Effector memory CD4-positive, alpha-beta T cell (primary cell): Measurements from ENCODE around the gene SLC25A47.
"Not testable (repeated sequence)": the region's sequence is repeated elsewhere in the genome, so short reads cannot be mapped to it uniquely, and the experiment has no call there.

Experiments used
- DNase-seq, 3 donors: peaks; one replicate each; pipeline ENCODE4 v3.0.0-alpha.2; 2020
- H3K27ac ChIP-seq: 2 replicates; pipeline ENCODE4 v1.7.0; 2013; ENCODE audit warnings: mild to moderate bottlenecking, low read length, moderate library complexity; ENCODE audit not compliant: insufficient read depth, poor library complexity, severe bottlenecking
- H3K27me3 ChIP-seq: replicated peaks from 2 replicates; pipeline ENCODE4 v1.7.0; 2013; ENCODE audit warnings: mild to moderate bottlenecking, low read length; ENCODE audit not compliant: insufficient read depth, control insufficient read depth, poor library complexity, severe bottlenecking
- H3K36me3 ChIP-seq: 2 replicates; pipeline ENCODE4 v1.7.0; 2013; ENCODE audit warnings: mild to moderate bottlenecking, low read length, moderate library complexity; ENCODE audit not compliant: control insufficient read depth, insufficient read depth
- H3K4me1 ChIP-seq: 2 replicates; pipeline ENCODE4 v1.7.0; 2013; ENCODE audit warnings: low read length, mild to moderate bottlenecking; ENCODE audit not compliant: control insufficient read depth, insufficient read depth, poor library complexity, severe bottlenecking
- H3K4me3 ChIP-seq: 2 replicates; pipeline ENCODE4 v1.7.0; 2013; ENCODE audit warnings: low read length, low read depth, mild to moderate bottlenecking; ENCODE audit not compliant: insufficient read depth, poor library complexity, severe bottlenecking
- H3K9me3 ChIP-seq: 2 replicates; pipeline ENCODE4 v1.7.0; 2013; ENCODE audit warnings: mild to moderate bottlenecking, low read length, moderate library complexity; ENCODE audit not compliant: control insufficient read depth

Gene SLC25A47

DNA sequence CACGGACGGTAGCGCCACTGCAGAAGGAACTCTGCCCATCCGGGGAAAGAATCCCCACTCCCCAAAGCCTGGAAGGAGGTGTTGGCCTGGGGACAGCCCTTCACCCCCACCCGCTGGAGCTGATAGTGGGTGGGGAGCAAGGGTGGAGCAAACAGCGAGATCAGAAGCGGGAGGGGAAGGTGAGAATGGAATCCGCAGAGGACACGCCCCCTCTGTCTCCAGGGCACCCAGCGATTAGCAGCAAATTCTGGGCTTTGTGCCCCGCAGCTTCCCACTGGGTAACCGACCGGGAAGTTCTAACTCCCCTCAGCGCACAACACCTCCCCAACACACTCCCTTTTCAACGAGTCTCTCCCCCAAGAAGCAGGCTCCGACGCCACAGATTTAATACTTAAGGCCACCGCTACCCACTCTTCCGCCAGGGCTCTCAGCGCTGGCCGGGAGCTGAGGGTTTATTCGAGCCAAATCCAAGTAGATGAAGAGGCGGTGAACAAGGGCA is 18.3 kb upstream of the SLC25A47 start:
- peak overlapping the region; percentile 82 for H3K4me3 ChIP-seq
- no peak overlapping the region for H3K27ac ChIP-seq
- H3K27me3 ChIP-seq = no peaks in the 10 kb centered on the region
- no peaks in the 10 kb centered on the region for H3K36me3 ChIP-seq
- peaks cover 19% of the 10 kb centered on the region for H3K4me1 ChIP-seq
- no peaks in the 10 kb centered on the region for H3K9me3 ChIP-seq
- peak in 1 of 3 donors; percentile 5 for DNase-seq

DNA sequence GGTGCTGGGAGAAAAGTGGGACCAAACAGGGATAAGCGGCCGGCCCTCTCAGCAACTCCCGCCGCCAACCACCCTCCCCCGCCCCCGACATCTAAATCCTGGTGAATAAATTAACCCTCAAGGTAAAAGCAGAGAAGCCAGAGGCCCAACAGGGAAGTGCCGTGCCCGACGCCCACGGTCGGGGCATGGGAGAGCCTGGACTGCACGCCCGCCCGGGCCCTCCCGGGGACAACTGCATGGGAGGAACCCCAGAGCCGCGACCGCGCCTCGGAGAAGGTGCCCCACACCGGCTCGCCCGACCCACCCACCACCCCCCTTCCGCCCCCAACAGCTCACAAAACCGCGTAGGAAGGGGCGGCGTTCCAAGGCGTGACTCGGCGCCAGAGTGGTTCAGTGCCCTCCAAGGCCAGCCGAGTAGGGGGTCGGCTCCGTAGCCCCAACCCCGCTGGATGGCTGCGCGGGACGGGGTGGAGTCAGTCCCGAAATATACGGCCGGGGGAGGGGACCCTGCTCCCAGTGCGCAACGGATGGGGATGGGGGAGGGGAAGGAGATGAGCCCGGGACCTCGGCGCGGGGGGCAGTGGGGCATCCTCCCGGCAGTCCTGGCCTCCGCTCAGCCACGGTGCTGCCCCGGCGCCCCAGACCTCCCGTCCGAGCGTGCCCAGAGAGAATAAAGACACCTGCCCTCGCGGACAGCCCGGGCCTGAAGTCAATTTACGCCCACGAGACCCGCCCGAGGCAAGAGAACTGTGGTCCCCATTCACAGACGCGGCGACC is 17.6 kb upstream of the SLC25A47 start:
- Histone ChIP-seq H3K36me3 (no peaks in the 10 kb centered on the region), H3K27ac (peak overlapping the region; percentile 53)
- peak; percentile 11 to 49 (median 42) for DNase-seq

DNA sequence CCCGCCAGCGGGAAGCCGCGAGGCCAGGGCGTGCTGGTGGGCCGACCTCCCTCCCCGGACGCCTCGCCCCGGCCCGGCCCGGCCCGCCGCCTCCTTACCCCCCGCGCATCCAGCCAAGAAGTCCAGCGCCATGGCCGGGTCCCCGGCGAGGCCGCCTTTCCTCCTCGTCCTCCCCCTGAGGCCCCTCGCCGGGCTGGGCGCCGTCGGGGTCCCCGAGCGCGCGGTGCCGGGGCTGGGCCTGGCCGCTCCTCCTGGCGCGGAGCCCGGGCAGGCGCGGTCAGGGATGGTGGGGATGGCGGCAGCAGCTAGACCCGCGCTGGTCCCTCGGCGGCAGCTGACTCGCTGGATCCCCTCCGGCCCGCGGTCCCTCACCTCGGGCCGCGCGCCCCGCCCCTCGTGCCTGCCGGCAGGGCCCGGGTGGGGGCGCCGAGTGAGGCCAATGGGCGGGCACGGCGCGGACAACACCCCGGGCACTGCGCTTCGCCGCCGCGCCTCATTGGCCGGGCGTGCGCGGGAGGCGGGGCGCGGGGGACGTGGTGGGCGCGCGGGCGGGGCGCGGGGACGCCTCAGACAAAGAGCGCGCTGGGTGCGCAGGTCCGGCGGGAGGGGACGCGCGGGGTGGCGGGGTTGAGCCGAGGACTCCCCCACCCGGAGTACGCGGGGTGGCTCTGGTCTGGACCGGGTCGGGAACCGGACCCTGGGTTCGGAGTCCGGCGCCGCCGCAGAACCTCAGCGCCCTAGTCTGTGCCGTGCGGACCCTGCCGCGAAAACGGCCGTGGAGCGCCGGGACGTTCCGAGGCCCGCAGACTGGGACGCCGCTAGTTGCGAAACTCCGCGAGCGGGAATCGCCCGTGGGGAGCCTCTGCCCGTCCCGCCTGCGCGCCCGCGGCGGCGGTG is 16.8 kb upstream of the SLC25A47 start, which contains the start of gene SLC25A29:
SLC25A29 (minus strand) TSS at position 344 of the 897 bp plus-strand sequence; CDS start at position 132, 212 bp downstream.
- no peaks in the 10 kb centered on the region for H3K36me3 ChIP-seq
- H3K27me3 ChIP-seq = no peaks in the 10 kb centered on the region
- no peaks in the 10 kb centered on the region for H3K9me3 ChIP-seq
- H3K4me3 ChIP-seq = peak within 1 kb of the TSS; percentile 82
- H3K4me1 ChIP-seq = peaks cover 19% of the 10 kb centered on the region
- H3K27ac ChIP-seq = peak within 1 kb of the TSS; percentile 53
- DNase-seq = peak; percentile 49 to 61 (median 51)

More for the DNA sequence above, 17.6 kb upstream of the SLC25A47 start:
- Histone ChIP-seq H3K4me1 (peaks cover 19% of the 10 kb centered on the region), H3K27me3 (no peaks in the 10 kb centered on the region), H3K9me3 (no peaks in the 10 kb centered on the region), H3K4me3 (peak overlapping the region; percentile 82)

DNA sequence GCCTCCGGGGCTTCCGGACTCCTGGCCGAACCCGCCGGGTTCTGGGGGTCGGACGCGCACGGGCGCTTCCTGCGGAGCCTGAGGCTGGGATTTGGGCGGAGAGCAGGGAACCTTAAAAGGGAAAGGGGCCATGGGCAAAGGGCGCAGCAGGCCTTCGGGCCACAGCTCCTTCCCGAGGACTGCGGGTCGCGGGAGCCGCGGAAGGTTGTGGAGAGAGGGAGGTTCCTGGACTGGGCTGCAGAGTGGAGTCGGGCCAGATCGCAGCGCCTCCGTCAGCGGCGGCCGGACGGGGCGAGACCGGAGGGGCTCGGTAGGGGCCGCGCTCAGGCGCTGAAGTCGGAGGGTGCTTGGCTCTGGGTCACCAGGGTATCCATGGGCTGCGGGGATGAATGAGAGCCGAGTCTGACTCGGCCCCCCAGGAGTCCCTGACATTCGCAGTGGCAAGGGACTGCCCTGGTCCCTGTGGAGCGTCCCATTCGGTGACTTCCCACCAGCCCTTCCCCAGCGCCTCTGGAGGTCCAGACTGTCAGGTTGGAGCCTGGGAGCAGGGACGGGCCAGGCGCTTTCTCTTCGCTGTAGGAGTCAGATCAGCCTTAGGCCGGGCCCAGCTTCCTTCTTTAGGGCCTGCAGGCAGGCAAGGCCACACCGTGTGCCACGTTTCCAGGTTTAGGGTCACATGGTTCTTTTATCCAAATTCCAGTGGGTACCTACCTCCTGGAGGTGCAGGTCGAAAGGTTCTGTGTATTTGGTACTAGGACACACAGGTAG is 16.0 kb upstream of the SLC25A47 start:
- H3K4me3 ChIP-seq = peak overlapping the region; percentile 82
- H3K36me3 ChIP-seq = no peaks in the 10 kb centered on the region
- no peak for DNase-seq
- H3K9me3 ChIP-seq = no peaks in the 10 kb centered on the region
- H3K4me1 ChIP-seq = peaks cover 19% of the 10 kb centered on the region
- no peak overlapping the region for H3K27ac ChIP-seq
- H3K27me3 ChIP-seq = no peaks in the 10 kb centered on the region

DNA sequence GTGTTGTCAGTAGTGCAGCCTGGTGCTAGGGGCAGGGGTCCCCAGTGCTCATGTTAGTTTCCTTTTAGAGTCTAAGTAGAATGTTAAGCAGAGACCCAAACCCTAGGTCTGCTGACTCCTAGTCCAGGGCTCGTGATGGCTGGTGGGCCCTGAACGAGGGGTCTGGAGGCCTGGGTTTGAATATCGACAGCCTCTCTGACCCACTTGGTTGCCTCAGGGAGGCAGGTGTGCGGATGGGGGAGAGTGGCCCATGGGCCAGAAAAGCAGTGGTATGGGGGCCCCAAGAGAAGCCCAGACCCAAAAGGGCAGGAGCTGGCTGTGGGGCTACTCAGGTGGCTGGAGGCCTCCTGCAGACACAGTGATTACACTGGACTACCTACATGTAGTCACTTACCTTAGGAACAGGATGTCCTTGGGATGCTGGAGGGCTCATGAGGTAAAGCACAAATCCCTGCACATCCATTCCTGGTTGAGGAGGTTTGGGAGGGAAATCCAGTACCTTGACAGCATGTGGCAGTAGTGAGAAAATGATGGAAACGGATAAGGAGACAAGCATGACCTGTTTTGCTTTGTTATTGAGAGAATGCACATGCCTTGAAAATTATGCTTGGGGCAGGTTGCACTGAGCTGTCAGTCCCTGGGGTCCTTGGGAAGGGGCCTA is 15.2 kb upstream of the SLC25A47 start:
- Histone ChIP-seq H3K9me3 (no peaks in the 10 kb centered on the region), H3K36me3 (no peaks in the 10 kb centered on the region), H3K4me3 (no peak overlapping the region), H3K27ac (no peak overlapping the region), H3K27me3 (no peaks in the 10 kb centered on the region), H3K4me1 (peaks cover 19% of the 10 kb centered on the region)
- no peak for DNase-seq

DNA sequence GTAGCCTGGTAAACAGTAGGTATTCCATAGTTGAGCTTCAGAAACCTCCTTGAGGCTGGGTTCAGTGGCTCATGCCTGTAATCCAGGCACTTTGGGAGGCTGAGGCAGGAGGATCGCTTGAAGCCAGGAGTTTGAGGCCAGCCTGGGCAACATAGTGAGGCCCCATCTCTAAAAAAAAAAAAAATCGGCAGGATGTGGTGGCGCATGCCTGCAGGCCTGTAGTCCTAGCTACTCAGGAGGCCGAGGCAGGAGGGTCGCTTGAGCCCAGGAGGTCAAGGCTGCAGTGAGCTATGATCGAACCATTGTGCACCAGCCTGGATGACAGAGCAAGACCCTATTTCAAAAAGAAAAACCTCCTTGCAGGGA is 14.7 kb upstream of the SLC25A47 start:
- not testable (repeated sequence) for H3K27ac ChIP-seq, H3K27me3 ChIP-seq, H3K9me3 ChIP-seq, H3K36me3 ChIP-seq, DNase-seq, H3K4me3 ChIP-seq
- peaks cover 19% of the 10 kb centered on the region for H3K4me1 ChIP-seq

DNA sequence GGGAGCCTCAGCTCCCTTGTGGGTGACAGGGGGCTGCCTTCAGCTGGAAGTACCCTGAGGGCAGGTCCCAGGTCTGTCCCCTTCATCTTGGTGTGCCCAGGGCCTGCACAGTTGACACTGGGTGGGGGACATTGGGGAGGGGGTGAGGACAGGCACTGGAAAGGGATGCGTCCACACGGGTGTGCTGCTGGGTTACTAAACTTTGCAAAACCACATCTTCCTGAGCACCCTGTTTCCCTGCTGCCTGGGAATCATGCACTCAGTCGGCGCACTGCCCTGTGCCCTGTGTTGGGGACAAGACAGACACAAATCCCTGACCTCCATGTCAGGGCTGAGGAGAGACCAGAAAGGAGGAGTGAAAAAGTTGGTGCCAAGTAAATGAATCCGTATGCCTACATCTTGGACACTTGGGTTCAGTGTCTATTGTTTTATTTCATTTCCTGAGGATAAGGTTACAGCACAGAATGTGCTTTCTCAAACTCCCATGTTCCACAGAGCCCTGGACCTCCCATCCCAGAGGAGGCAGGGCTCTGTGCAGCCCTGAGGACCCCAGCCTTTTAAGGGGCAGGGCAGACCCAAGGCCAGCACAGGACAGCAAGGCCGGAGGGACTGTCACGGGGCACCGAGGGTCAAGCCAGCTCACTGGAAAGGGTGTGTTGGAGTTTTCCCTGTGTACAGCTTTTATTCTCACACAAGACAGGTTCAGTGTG is 14.0 kb upstream of the SLC25A47 start:
- Histone ChIP-seq H3K9me3 (no peaks in the 10 kb centered on the region), H3K36me3 (no peaks in the 10 kb centered on the region), H3K27ac (no peak overlapping the region), H3K4me1 (peaks cover 19% of the 10 kb centered on the region), H3K27me3 (no peaks in the 10 kb centered on the region), H3K4me3 (no peak overlapping the region)
- no peak for DNase-seq

DNA sequence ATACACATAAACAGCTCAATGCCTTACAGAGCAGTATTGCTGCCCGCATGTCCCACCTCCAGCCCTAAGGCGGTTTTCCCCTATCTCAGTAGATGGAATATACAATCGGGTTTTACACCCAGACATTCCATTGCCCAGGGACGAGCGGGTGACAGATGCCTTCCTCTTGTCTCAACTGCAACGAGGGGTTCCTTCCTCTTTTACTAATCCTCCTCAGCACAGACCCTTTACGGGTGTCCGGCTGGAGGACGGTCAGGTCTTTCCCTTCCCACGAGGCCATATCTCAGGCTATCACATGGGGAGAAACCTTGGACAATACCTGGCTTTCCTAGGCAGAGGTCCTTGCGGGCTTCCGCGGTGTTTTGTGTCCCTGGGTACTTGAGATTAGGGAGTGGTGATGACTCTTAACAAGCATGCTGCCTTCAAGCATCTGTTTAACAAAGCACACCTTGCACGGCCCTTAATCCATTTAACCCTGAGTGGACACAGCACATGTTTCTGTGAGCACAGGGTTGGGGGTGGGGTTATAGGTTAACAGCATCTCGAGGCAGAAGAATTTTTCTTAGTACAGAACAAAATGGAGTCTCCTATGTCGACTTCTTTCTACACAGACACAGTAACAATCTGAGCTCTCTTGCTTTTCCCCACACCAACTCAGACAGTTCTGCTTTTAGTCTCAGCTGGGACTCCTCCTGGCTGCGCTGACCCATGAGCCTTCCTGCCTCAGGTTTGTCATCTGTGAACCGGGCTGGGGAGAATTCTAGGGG is 10.8 kb upstream of the SLC25A47 start:
- not testable (repeated sequence) for H3K9me3 ChIP-seq, H3K4me3 ChIP-seq, H3K4me1 ChIP-seq, H3K27ac ChIP-seq, H3K36me3 ChIP-seq, DNase-seq, H3K27me3 ChIP-seq
